ENCODE results near the gene EFEMP1.

- no peak for TF ChIP-seq EZH2 (IDR thresholded peaks at IDR 0.05; ENCODE audit: low read depth)
- TF ChIP-seq, protein P1, sequence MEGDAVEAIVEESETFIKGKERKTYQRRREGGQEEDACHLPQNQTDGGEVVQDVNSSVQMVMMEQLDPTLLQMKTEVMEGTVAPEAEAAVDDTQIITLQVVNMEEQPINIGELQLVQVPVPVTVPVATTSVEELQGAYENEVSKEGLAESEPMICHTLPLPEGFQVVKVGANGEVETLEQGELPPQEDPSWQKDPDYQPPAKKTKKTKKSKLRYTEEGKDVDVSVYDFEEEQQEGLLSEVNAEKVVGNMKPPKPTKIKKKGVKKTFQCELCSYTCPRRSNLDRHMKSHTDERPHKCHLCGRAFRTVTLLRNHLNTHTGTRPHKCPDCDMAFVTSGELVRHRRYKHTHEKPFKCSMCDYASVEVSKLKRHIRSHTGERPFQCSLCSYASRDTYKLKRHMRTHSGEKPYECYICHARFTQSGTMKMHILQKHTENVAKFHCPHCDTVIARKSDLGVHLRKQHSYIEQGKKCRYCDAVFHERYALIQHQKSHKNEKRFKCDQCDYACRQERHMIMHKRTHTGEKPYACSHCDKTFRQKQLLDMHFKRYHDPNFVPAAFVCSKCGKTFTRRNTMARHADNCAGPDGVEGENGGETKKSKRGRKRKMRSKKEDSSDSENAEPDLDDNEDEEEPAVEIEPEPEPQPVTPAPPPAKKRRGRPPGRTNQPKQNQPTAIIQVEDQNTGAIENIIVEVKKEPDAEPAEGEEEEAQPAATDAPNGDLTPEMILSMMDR (conservative IDR thresholded peaks at IDR 0.05): no peak
These were observed 7.0 kb downstream of the EFEMP1 start for GRCh38 chr2:55916473-55917049.

Measured in PC-9 (cell line).